Measurements from ENCODE around the gene CCDC178. TPM values are rescaled to one million over a fixed set of nuclear protein-coding genes. Genes with fewer than 3 reads are reported as not detected.

CCDC178 gene
- total RNA-seq, 4 donors from 2014 or later = 1.0 to 6.0 (median 5.0) TPM

DNA sequence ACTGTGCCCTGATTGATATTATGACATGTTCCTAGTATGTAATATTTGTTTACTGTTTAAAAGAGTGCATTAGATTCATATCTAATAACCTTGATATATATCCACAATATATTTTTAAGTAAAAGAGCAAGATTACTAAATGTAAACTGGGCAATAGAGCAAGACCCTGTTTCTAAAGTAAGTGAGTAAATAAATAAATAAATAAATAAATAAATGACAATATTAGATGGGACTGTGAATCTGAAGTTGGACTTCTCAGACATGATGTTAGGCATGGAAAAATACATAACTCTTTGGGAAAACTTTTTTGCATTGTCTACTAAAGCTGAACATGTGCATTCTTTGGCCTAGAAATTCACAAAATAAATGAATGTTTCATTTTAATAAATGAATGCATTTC, 164.7 kb downstream of the CCDC178 start:
- TF ChIP-seq, protein P1, sequence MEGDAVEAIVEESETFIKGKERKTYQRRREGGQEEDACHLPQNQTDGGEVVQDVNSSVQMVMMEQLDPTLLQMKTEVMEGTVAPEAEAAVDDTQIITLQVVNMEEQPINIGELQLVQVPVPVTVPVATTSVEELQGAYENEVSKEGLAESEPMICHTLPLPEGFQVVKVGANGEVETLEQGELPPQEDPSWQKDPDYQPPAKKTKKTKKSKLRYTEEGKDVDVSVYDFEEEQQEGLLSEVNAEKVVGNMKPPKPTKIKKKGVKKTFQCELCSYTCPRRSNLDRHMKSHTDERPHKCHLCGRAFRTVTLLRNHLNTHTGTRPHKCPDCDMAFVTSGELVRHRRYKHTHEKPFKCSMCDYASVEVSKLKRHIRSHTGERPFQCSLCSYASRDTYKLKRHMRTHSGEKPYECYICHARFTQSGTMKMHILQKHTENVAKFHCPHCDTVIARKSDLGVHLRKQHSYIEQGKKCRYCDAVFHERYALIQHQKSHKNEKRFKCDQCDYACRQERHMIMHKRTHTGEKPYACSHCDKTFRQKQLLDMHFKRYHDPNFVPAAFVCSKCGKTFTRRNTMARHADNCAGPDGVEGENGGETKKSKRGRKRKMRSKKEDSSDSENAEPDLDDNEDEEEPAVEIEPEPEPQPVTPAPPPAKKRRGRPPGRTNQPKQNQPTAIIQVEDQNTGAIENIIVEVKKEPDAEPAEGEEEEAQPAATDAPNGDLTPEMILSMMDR (IDR thresholded peaks at IDR 0.05; ENCODE audit: low read depth) = no peak

DNA sequence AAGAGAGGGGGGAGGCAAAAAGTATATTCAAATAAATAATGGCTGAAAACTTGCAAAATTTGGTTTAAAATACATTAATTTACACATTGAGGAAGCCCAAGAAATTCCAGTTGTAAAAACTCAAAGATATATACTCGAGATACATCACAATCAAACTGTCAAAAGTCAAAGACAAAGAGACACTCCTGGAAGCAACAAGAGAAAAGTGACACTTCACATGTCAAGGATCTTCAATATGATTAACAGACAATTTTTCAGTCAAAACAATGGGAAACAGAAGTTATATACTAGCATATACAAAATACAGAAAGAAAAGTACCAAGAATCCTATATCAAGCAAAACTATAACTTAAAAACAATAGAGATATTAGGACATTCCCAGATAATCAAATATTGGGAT, 170.2 kb downstream of the CCDC178 start:
- TF ChIP-seq, protein P1 (IDR thresholded peaks at IDR 0.05; ENCODE audit: low read depth) = no peak

DNA sequence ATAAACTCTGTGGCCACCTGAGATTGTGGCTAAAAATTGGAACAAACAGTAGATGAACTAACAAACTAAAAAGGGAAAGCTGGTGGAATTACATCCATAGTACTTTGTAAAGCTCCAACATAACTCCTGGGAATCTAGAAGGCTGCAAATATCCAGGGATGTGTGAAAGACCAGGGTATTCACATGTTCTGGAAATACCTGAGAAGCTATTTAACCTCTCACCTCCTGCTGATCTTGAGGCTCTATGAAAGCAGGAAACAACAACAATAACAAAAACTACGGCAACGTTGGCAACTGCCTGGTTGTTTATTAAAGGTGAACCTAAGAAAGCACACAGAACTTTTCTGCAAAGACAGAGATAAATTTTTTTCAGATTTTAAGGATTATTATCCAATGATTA, 171.3 kb downstream of the CCDC178 start:
- TF ChIP-seq, protein P1 (IDR thresholded peaks at IDR 0.05; ENCODE audit: low read depth) = no peak

DNA sequence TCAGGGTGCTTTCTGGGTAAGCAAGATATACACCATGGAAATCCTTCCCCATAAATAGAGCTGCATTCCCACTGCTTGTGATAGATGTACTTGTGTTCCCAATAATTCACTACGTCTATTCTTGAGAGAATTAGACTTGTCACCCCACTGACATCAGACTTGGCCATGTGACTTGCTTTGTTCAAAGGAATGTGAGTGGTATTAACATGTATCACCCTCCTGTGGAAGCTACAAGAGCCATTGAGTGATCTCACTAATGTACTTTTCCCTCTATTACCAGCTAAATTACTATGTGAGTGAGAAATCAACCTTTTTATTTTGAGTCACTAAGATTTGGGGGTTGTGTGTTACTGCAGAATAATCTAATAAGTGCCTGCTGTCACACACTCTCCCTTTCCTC, 176.0 kb downstream of the CCDC178 start:
- TF ChIP-seq, protein P1 (IDR thresholded peaks at IDR 0.05; ENCODE audit: low read depth) = no peak

DNA sequence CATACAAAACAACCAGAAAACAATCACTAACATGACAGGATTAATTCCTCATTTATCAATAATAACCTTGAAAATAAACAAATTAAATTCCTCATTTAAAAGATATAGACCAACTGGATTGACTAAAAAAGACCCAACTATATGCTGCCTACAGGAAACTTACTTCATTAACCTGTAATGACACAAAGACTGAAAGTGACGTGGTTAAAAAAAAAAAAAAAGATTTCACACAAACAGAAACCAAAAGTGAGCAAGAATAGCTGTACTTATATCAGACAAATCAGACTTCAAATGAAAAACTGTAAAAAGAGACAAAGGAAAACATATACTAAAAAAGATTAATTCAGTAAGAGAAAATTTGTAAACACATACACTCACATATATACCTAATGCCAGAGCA, 201.2 kb downstream of the CCDC178 start:
- TF ChIP-seq, protein P1 (IDR thresholded peaks at IDR 0.05; ENCODE audit: low read depth) = no peak

DNA sequence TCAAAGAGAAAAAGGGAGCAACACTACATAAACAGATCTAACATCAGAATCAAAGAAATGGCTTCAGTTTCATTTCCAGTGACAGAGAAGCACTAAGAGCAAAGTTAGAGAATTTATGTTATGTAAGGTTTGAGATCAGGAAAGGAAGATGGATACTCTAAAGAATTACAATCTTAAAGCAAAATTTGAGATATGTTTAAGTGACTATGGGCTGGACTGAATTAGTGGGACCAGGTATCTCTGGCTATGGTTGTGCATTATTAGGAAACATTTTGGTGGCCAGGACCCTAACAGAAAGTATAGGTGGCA, 208.2 kb downstream of the CCDC178 start:
- TF ChIP-seq, protein P1 (IDR thresholded peaks at IDR 0.05; ENCODE audit: low read depth) = no peak

DNA sequence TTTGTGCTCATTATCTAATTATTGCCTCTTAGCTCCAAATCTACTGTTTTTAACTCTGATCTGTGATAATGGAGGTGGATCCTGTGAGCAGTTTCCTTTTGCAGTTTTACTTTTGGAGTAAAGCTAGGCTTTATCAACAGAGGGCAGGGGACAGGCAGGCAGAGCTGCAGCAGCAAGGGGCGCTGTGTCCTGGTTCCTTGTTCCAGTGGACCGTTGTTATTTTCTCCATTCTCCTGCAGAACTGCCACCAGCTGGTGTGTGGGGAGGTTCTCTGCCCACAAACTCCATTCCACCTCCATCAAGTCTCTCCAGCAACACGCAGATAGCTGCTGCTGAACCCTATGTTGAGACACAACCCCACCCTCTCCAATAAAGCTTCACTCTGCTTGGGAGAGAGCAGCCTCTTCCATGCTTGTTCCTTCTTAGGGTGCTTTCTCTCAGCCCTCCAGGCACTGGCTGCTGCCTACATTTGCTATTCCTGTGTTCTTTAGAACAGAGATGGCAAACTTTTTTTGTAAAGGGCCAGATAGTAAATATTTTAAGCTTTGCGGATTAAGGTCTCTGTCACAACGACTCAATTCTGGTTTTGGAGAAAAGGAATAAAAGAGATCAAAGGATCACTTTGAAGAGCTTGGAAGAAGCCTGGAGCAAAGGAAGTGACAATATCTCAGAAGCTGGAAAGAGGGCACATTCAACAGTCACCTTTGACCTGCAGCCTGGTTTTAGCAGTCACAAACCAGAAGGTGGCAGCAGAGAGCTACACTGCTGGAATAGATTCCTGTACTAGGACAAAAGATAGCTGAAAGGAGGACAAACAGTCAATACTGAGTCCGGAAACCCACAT, 208.8 kb downstream of the CCDC178 start:
- TF ChIP-seq, protein P1 (IDR thresholded peaks at IDR 0.05; ENCODE audit: low read depth) = no peak
